ENCODE measurements around the gene ATP2B1.
A peak's percentile ranks its signal among the peaks of the same experiment; 100 is the strongest.

ATP2B1 gene

GRCh38 chr12:89574736-89575208, 133.9 kb downstream of the ATP2B1 start:
- DNase-seq = no peak

- no peak for DNase-seq
Observed at GRCh38 chr12:89573051-89573810, 135.4 kb downstream of the ATP2B1 start.

- no peak for DNase-seq
Observed at GRCh38 chr12:89571491-89572195, 137.0 kb downstream of the ATP2B1 start.

- no peak for DNase-seq
Observed at GRCh38 chr12:89568484-89568883, 140.2 kb downstream of the ATP2B1 start.

- DNase-seq = no peak
Observed at GRCh38 chr12:89567691-89568239, 140.9 kb downstream of the ATP2B1 start.

- DNase-seq = no peak
Observed at GRCh38 chr12:89566615-89567014, 142.0 kb downstream of the ATP2B1 start.

GRCh38 chr12:89565002-89565401, 143.6 kb downstream of the ATP2B1 start:
- DNase-seq = no peak

- DNase-seq = no peak
Observed at GRCh38 chr12:89559753-89560152, 148.9 kb downstream of the ATP2B1 start.

- no peak for DNase-seq
Observed at GRCh38 chr12:89556976-89557375, 151.7 kb downstream of the ATP2B1 start.

- DNase-seq = no peak
Observed at GRCh38 chr12:89552376-89552775, 156.3 kb downstream of the ATP2B1 start.

- DNase-seq = no peak
Observed at GRCh38 chr12:89551747-89552146, 156.9 kb downstream of the ATP2B1 start.

GRCh38 chr12:89547101-89547500, 161.5 kb downstream of the ATP2B1 start:
- no peak for DNase-seq

- no peak for DNase-seq
Observed at GRCh38 chr12:89546151-89546550, 162.5 kb downstream of the ATP2B1 start.

- no peak for DNase-seq
Observed at GRCh38 chr12:89544681-89545184, 163.9 kb downstream of the ATP2B1 start.

- DNase-seq = no peak
Observed at GRCh38 chr12:89544022-89544421, 164.6 kb downstream of the ATP2B1 start.

GRCh38 chr12:89542912-89543592, 165.6 kb downstream of the ATP2B1 start:
- DNase-seq = peak; percentile 7

- DNase-seq = no peak
Observed at GRCh38 chr12:89542236-89542635, 166.4 kb downstream of the ATP2B1 start.

- no peak for DNase-seq
Observed at GRCh38 chr12:89540586-89540985, 168.1 kb downstream of the ATP2B1 start.

GRCh38 chr12:89539426-89540223, 169.0 kb downstream of the ATP2B1 start:
- DNase-seq = no peak

GRCh38 chr12:89538897-89539296, 169.7 kb downstream of the ATP2B1 start:
- no peak for DNase-seq

Data from NK-92 treated with Interleukin-12 subunit alpha and Interleukin-12 subunit beta, amount 100 ng/mL, for 24 hours (cell line).